ENCODE data around the gene CNN3. TPM values are rescaled to one million over a fixed set of nuclear protein-coding genes. Genes with fewer than 3 reads are reported as not detected.
A peak's percentile ranks its signal among the peaks of the same experiment; 100 is the strongest.

CNN3 gene
- total and polyA plus RNA-seq, 2 donors from 2014 or later = 232 to 291 TPM

DNA sequence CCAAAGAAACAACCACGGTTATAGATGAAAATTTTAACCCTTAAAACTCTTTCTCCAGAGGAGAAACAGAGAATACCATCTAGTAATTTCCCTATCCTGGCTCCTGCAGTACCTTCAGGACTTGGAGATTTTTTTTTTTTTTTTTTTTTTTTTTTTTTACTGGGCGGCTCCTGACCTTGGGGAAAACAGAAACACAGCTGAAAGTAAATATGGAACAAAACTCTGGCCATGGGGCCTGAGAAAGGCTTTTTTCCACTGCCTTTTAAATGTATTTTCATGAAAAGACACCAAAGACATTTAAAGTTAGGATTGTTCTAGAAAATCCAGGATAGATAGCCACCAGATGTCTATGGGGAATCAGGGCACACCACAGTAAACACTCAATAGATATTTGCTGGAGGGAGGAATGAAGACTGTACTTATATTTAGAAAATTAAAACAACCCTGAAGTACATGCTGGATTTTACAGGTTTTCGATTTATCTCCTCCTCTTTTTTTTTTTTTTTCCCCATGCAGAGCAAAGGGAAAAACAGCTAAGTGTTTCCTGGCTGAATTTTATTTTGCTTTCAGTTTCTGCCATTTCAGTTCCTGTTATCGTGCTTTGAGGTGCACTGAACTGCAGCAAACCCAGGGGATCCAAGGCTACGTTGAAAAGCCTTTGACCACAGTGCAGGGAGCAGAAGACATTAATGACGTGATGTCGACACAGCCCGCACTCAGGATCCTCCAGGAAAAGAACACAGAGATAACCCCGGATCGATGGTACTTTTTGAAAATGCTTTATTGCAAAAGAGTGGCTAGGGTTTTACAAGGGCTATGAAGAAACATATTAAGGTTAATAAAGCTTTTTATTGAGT is 35.7 kb upstream of the CNN3 start:
- no peaks in the 10 kb centered on the region for H3K27me3 ChIP-seq (ENCODE audit: control insufficient read depth, insufficient read depth, low read length)
- H3K36me3 ChIP-seq (ENCODE audit: control insufficient read depth in 2 of 3, insufficient read depth in 3 of 3, low read length in 3 of 3) = no peaks in the 10 kb centered on the region
- DNase-seq (peak in 1 of 5 donors; percentile 37), FAIRE-seq (no peak)
- H3K4me3 ChIP-seq (ENCODE audit: low read length in 3 of 3) = peak overlapping the region in 2 of 3 donors; percentile 48 to 67
- TF ChIP-seq, protein P1, sequence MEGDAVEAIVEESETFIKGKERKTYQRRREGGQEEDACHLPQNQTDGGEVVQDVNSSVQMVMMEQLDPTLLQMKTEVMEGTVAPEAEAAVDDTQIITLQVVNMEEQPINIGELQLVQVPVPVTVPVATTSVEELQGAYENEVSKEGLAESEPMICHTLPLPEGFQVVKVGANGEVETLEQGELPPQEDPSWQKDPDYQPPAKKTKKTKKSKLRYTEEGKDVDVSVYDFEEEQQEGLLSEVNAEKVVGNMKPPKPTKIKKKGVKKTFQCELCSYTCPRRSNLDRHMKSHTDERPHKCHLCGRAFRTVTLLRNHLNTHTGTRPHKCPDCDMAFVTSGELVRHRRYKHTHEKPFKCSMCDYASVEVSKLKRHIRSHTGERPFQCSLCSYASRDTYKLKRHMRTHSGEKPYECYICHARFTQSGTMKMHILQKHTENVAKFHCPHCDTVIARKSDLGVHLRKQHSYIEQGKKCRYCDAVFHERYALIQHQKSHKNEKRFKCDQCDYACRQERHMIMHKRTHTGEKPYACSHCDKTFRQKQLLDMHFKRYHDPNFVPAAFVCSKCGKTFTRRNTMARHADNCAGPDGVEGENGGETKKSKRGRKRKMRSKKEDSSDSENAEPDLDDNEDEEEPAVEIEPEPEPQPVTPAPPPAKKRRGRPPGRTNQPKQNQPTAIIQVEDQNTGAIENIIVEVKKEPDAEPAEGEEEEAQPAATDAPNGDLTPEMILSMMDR (IDR thresholded peaks at IDR 0.05; ENCODE audit: borderline replicate concordance, extremely low read depth, insufficient read depth) = no peak
- peak overlapping the region; percentile 90 to 91 for H3K27ac ChIP-seq (ENCODE audit: low read depth in 2 of 2, low read length in 2 of 2)
- H3K4me1 ChIP-seq (ENCODE audit: control insufficient read depth in 2 of 3, insufficient read depth in 2 of 3, low read depth in 1 of 3, low read length in 3 of 3) = peaks cover 0 to 13% (median 0%) of the 10 kb centered on the region in 3 donors
- intact Hi-C loops (cut with DNase I) = no loop called here
- no peaks in the 10 kb centered on the region for H3K9me3 ChIP-seq (ENCODE audit: control insufficient read depth in 2 of 3, insufficient read depth in 1 of 3, low read length in 3 of 3)
- H3K9ac ChIP-seq (ENCODE audit: low read length in 3 of 3) = peak overlapping the region in 2 of 3 donors; percentile 54 to 87

DNA sequence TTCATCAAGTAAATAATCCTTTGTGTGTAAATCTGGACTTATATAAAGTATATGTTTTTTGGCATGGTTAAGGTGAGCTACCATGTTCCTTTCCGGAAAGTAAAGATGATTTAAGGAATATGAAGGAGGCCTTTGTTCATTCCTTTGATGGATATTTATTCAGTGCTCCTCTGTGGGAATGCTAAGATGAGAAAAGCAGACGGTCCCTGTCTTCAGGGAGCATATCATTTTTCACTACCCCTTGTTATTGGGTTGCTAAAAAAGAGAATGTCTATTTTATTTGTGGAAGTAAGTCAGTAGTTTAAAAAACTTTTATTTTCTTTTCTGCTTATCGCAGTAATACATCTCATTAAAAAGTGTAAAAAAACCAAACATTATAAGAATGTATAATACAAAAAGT is 35.1 kb upstream of the CNN3 start:
- DNase-seq = no peak
- FAIRE-seq = no peak
- Histone ChIP-seq H3K9ac (ENCODE audit: low read length in 3 of 3) (peak overlapping the region in 1 of 3 donors; percentile 17), H3K27me3 (ENCODE audit: control insufficient read depth, insufficient read depth, low read length) (no peaks in the 10 kb centered on the region), H3K36me3 (ENCODE audit: control insufficient read depth in 2 of 3, insufficient read depth in 3 of 3, low read length in 3 of 3) (no peaks in the 10 kb centered on the region), H3K9me3 (ENCODE audit: control insufficient read depth in 2 of 3, insufficient read depth in 1 of 3, low read length in 3 of 3) (no peaks in the 10 kb centered on the region), H3K27ac (ENCODE audit: low read depth in 2 of 2, low read length in 2 of 2) (peak overlapping the region in 1 of 2 donors; percentile 90), H3K4me3 (ENCODE audit: low read length in 3 of 3) (peak overlapping the region in 1 of 3 donors; percentile 7), H3K4me1 (ENCODE audit: control insufficient read depth in 2 of 3, insufficient read depth in 2 of 3, low read depth in 1 of 3, low read length in 3 of 3) (peaks cover 0 to 13% (median 0%) of the 10 kb centered on the region in 3 donors)
- intact Hi-C loops (cut with DNase I) = no loop called here
- TF ChIP-seq, protein P1 (IDR thresholded peaks at IDR 0.05; ENCODE audit: borderline replicate concordance, extremely low read depth, insufficient read depth) = no peak

DNA sequence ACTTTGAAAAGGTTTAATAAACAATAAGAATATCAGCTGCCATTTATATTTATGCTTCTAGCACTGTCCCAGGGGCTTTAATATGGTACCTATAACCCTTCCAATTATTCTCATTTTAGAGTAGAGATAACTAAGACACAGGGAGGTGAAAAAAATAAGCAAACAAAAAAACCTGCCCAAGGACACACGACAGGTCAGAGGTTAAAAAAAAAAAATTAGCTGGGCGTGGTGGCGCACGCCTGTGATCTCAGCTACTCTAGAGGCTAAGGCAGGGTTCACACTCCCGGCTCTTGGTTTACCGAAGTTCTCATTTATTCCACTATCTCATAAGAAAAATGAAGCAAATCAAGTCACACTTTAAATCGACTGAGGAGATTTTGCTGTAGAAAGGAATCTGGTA is 34.7 kb upstream of the CNN3 start:
- no peak overlapping the region for H3K4me3 ChIP-seq (ENCODE audit: low read length in 3 of 3)
- H3K9me3 ChIP-seq (ENCODE audit: control insufficient read depth in 2 of 3, insufficient read depth in 1 of 3, low read length in 3 of 3) = no peaks in the 10 kb centered on the region
- DNase-seq (no peak), FAIRE-seq (no peak)
- no peak overlapping the region for H3K27ac ChIP-seq (ENCODE audit: low read depth in 2 of 2, low read length in 2 of 2)
- H3K9ac ChIP-seq (ENCODE audit: low read length in 3 of 3) = peak overlapping the region in 1 of 3 donors; percentile 17
- TF ChIP-seq, protein P1 (IDR thresholded peaks at IDR 0.05; ENCODE audit: borderline replicate concordance, extremely low read depth, insufficient read depth) = no peak
- H3K4me1 ChIP-seq (ENCODE audit: control insufficient read depth in 2 of 3, insufficient read depth in 2 of 3, low read depth in 1 of 3, low read length in 3 of 3) = peaks cover 0 to 13% (median 0%) of the 10 kb centered on the region in 3 donors
- intact Hi-C loops (cut with DNase I) = no loop called here
- H3K27me3 ChIP-seq (ENCODE audit: control insufficient read depth, insufficient read depth, low read length) = no peaks in the 10 kb centered on the region
- no peaks in the 10 kb centered on the region for H3K36me3 ChIP-seq (ENCODE audit: control insufficient read depth in 2 of 3, insufficient read depth in 3 of 3, low read length in 3 of 3)

Data from kidney (tissue), 14 donors.